ENCODE data around the gene KDM4C.

The KDM4C gene

DNA sequence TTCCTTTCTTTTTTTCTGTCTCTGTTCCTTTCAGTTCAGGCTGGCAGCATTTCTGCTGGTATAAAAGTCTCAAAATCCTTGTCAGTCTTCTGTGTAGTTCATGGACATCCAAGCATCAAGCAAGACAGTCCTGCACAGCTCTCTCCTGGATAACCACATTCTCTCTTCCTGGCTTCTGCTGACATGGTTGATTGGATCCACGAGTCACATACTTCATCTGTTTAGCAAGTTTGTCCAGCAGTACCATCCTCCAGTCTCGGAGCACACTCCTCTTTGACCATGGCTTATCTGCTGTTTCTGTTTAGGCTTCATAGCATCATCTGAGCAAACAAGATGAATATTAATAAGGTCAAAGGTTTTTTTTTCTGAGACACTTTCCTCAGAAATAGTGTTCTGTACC is 220.8 kb downstream of the KDM4C start:
- TF ChIP-seq CTCF (IDR thresholded peaks at IDR 0.05; ENCODE audit: insufficient read depth, low read length, missing control alignments) = no peak
- ChIA-PET POLR2A (no interaction called here), CTCF (no interaction called here)
- no peak for DNase-seq (ENCODE audit: low read depth, low spot score)
- no peak overlapping the region for H3K4me3 ChIP-seq (ENCODE audit: low read depth, low read length)

DNA sequence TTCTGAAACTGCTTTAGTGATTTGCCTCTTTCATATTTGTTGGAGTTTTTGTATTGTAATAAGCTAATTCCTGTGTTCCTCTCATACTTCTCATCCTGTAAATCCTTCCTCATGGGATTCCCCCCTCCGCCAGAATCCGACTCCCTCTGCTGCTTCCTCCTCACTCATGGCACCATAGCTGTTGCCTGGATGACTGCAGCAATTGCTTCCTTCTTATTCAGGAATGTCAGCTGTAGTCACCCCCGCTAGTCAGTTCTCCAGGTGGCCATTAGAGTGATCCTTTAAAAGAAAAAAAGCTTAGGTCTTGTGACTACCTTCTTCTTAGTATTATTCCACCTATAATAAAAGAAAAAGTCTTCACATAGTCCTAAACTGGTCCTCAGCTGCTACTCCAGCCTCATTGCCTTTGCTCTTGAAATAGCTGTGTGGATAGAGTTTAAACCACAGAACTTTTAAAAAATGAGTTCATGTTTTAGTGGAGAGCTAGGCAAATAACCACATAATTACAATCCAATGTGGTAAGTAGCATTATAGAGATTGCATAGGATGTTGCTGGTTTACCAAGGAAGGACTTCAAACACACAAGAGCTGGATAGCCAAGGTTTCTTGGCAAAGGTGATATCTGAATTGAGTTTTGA is 227.3 kb downstream of the KDM4C start:
- POLR2A ChIA-PET = no interaction called here
- CTCF ChIA-PET = interaction anchor here (1.3 kb wide), 1 partner anchor 75 kb away, joined by 4 read pairs; no protein-coding TSS in a partner anchor
- H3K4me3 ChIP-seq (ENCODE audit: low read depth, low read length) = no peak overlapping the region
- DNase-seq (ENCODE audit: low read depth, low spot score) = no peak
- TF ChIP-seq CTCF (IDR thresholded peaks at IDR 0.05; ENCODE audit: insufficient read depth, low read length, missing control alignments) = no peak

DNA sequence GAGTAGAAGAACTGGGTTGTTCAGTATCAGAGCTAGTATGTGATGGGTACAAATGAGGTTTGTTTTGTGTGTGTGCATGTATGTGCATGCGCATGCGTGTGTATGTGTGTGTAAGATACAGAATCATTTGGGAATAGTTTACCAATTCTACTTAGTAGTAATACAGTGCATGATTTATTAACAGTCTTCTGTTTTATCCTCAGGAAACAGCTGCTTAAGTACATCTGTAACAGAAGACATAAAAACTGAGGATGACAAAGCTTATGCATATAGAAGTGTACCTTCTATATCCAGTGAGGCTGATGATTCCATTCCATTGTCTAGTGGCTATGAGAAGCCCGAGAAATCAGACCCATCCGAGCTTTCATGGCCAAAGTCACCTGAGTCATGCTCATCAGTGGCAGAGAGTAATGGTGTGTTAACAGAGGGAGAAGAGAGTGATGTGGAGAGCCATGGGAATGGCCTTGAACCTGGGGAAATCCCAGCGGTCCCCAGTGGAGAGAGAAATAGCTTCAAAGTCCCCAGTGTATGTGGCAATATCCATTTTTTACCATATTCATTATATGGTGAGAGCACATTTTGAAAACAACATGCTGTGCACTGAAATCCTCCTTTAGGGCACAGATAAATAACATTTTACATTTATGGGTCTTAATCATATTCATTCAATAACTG is 228.5 kb downstream of the KDM4C start:
- ChIA-PET POLR2A (interaction anchor here (0.7 kb wide), 1 partner anchor 77 kb away, joined by 3 read pairs; no protein-coding TSS in a partner anchor), CTCF (no interaction called here)
- no peak for TF ChIP-seq CTCF (IDR thresholded peaks at IDR 0.05; ENCODE audit: insufficient read depth, low read length, missing control alignments)
- no peak for DNase-seq (ENCODE audit: low read depth, low spot score)
- no peak overlapping the region for H3K4me3 ChIP-seq (ENCODE audit: low read depth, low read length)

- CTCF ChIA-PET = no interaction called here
- POLR2A ChIA-PET = no interaction called here
- H3K4me3 ChIP-seq (ENCODE audit: low read depth, low read length) = no peak overlapping the region
- TF ChIP-seq CTCF (IDR thresholded peaks at IDR 0.05; ENCODE audit: insufficient read depth, low read length, missing control alignments) = no peak
- no peak for DNase-seq (ENCODE audit: low read depth, low spot score)
Measured at GRCh38 chr9:6987381-6987780, 229.6 kb downstream of the KDM4C start.

DNA sequence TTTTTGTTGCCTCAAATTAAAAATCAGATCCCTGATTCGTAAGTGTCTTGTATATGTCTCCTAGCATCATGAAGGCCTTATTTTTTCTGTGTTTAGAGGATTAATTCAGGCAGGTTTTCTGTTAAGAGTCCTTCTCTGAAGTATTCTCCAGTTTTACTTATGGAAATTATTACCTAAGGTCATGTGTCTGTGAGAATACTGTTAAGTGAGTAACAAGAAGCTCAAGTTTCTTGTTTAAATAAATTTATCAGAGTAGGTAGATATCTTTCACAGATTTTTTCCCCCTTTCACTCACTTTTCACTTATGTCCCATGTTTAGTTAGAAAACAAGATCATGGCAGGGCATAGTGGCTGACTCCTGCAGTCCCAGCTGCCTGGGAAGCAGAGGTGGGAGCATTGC is 233.6 kb downstream of the KDM4C start:
- POLR2A ChIA-PET = no interaction called here
- CTCF ChIA-PET = no interaction called here
- no peak for TF ChIP-seq CTCF (IDR thresholded peaks at IDR 0.05; ENCODE audit: insufficient read depth, low read length, missing control alignments)
- DNase-seq (ENCODE audit: low read depth, low spot score) = no peak
- H3K4me3 ChIP-seq (ENCODE audit: low read depth, low read length) = no peak overlapping the region

- ChIA-PET CTCF (interaction anchor here (1.0 kb wide), 1 partner anchor 87 kb away, joined by 3 read pairs; no protein-coding TSS in a partner anchor), POLR2A (interaction anchor here (0.6 kb wide), 1 partner anchor 23 kb away, joined by 3 read pairs; no protein-coding TSS in a partner anchor)
- no peak overlapping the region for H3K4me3 ChIP-seq (ENCODE audit: low read depth, low read length)
- TF ChIP-seq CTCF (IDR thresholded peaks at IDR 0.05; ENCODE audit: insufficient read depth, low read length, missing control alignments) = no peak
- no peak for DNase-seq (ENCODE audit: low read depth, low spot score)
Measured at GRCh38 chr9:6996061-6996854, 238.5 kb downstream of the KDM4C start.

All from AG04449 (cell line).